BJ (cell line): ENCODE data around the gene DNASE2. TPM values are rescaled to one million over a fixed set of nuclear protein-coding genes. Genes with fewer than 3 reads are reported as not detected.

Source experiments
- CTCF ChIA-PET: fragments of 350-600 bp; formaldehyde crosslinking; extraction: SDS; loops from one replicate; lab custom pipeline; 2021; ENCODE audit warnings: antibody characterized with exemption, inconsistent platforms; lab: Yijun Ruan, JAX
- POLR2A ChIA-PET: fragments of 300-600 bp; sonication (Branson Sonifier 250); formaldehyde crosslinking; extraction: SDS; loops from one replicate; lab custom pipeline; 2021; ENCODE audit warnings: antibody characterized with exemption; lab: Charles Lee
- DNase-seq: peaks from one replicate; pipeline ENCODE4 v3.0.0-alpha.2; 2011; ENCODE audit warnings: low read depth
- H3K27me3 ChIP-seq: 2 replicates; pipeline ENCODE4 v1.6.0; 2011; ENCODE audit warnings: low read length; ENCODE audit not compliant: control insufficient read depth, insufficient read depth
- H3K36me3 ChIP-seq: 2 replicates; pipeline ENCODE4 v1.5.1; 2011; ENCODE audit warnings: low read length; ENCODE audit not compliant: control insufficient read depth, insufficient read depth
- H3K4me3 ChIP-seq: 2 replicates; pipeline ENCODE4 v1.5.1; 2011; ENCODE audit warnings: low read depth, mild to moderate bottlenecking, control low read depth, low read length
- polyA plus RNA-seq: library from polyadenylated mRNA; depleted of rRNA; stranded (reverse); fragments of >200 nt; gene quantifications from 2 replicates; pipeline ENCODE4 v1.2.3, GENCODE V29; 2011
- TF ChIP-seq, protein P1 (sequence below): IDR thresholded peaks from 2 replicates; pipeline ENCODE4 v1.5.1; 2011; ENCODE audit warnings: low read depth, mild to moderate bottlenecking, control low read depth, inconsistent platforms, low read length, moderate library complexity; ENCODE audit not compliant: insufficient read depth

DNASE2 gene
- polyA plus RNA-seq, 1 experiment = 68.8 TPM

DNA sequence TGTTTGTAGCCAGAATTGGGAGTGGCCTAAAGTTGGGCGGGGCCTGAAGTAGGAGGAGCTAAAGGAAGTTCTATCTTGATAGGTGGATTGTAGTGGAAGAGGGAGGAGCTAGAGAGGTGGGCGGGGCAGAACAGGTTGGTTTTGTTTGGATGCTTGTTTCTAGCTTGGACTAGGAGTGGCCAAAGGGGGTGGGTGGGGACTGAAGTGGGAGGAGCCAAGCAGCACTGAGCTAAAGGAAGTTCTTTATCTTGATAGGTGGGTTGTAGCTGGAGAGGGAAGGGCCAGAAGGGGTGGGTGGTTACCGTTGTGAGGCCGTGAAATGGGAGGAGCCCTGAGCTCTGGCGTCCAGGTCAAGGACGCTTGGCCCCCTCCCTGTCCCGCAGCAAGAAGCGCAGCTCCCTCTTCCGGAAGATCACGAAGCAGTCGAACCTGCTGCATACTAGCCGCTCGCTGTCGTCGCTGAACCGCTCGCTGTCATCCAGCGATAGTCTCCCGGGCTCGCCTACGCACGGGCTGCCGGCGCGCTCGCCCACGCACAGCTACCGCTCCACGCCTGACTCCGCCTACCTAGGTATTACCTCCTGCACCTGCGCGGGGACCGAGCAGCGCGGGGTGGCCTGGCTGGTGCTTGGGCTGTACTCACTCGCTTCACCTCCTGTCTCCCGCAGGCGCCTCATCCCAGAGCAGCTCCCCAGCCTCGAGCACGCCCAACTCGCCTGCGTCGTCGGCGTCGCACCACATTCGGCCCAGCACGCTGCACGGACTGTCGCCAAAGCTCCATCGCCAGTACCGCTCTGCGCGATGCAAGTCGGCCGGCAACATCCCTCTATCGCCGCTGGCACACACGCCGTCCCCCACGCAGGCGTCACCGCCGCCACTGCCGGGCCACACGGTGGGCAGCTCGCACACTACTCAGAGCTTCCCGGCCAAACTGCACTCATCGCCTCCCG, 8.0 kb downstream of the DNASE2 start:
- H3K27me3 ChIP-seq = no peaks in the 10 kb centered on the region
- POLR2A ChIA-PET = interaction anchor here (0.6 kb wide), 1 partner anchor 37 kb away, joined by 3 read pairs; no protein-coding TSS in a partner anchor
- peak overlapping the region; percentile 33 for H3K4me3 ChIP-seq
- H3K36me3 ChIP-seq = peaks cover 2% of the 10 kb centered on the region; the same call in 1 of the 2 replicates
- CTCF ChIA-PET = interaction anchor here (0.6 to 1.6 kb wide), 6 partner anchors 10 to 990 kb away, joined by 3 to 12 read pairs (median 4); no protein-coding TSS in a partner anchor
- peak; percentile 22 for DNase-seq
- TF ChIP-seq, protein P1, sequence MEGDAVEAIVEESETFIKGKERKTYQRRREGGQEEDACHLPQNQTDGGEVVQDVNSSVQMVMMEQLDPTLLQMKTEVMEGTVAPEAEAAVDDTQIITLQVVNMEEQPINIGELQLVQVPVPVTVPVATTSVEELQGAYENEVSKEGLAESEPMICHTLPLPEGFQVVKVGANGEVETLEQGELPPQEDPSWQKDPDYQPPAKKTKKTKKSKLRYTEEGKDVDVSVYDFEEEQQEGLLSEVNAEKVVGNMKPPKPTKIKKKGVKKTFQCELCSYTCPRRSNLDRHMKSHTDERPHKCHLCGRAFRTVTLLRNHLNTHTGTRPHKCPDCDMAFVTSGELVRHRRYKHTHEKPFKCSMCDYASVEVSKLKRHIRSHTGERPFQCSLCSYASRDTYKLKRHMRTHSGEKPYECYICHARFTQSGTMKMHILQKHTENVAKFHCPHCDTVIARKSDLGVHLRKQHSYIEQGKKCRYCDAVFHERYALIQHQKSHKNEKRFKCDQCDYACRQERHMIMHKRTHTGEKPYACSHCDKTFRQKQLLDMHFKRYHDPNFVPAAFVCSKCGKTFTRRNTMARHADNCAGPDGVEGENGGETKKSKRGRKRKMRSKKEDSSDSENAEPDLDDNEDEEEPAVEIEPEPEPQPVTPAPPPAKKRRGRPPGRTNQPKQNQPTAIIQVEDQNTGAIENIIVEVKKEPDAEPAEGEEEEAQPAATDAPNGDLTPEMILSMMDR = peak; percentile 24; the same call in 1 of the 2 replicates

DNA sequence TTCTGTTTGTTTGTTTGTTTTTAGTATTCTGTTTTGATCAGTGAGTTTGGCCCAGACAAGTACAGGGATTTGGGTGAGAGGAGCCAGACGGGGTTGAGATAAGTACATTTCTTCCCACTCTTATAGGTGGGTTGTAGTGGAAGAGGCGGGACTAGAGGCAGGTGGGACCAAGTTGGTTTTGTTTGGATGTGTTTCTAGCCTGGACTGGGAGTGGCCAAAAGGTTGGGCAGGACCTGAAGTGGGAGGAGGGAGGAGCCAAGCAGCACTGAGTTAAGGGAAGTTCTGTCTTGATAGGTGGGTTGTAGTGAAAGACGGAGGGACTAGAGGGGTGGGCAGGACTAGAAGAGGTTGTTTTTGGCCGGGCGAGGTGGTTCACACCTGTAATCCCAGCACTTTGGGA, 9.0 kb downstream of the DNASE2 start:
- CTCF ChIA-PET = interaction anchor here (0.9 to 2.9 kb wide), 4 partner anchors 25 to 99 kb away, joined by 3 to 12 read pairs (median 8); no protein-coding TSS in a partner anchor
- Histone ChIP-seq H3K36me3 (no peaks in the 10 kb centered on the region), H3K4me3 (no peak overlapping the region), H3K27me3 (no peaks in the 10 kb centered on the region)
- DNase-seq = no peak
- TF ChIP-seq, protein P1 = no peak
- POLR2A ChIA-PET = interaction anchor here (0.6 kb wide), 1 partner anchor 321 kb away, joined by 11 read pairs; the partner anchor contains the start of gene ZNF564

DNA sequence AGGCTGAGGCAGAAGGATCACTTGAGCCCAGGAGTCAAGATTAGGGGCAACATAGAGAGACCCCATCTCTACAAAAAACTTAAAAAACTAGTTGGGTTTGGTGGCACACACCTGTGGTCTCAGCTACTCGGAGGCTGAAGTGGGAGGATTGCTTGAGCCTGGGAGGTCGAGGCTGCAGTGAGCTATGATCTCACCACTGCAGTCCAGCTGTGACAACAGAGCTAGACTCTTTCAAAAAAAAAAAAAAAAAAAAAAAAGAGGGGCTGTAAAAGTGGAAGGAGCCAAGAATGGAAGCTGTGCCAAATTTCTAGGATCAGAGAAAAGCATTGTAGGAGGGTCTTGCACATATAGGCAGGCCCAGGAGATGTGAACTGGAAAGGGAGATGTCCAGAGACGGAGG, 9.6 kb downstream of the DNASE2 start:
- ChIA-PET CTCF (interaction anchor here (1.0 to 2.9 kb wide), 3 partner anchors 24 to 111 kb away, joined by 3 to 12 read pairs (median 4); no protein-coding TSS in a partner anchor), POLR2A (interaction anchor here (0.6 to 0.7 kb wide), 2 partner anchors 10 to 321 kb away, joined by 11 read pairs; partner anchors contain the start of gene ZNF564)
- no peak for DNase-seq
- H3K4me3 ChIP-seq = no peak overlapping the region
- no peaks in the 10 kb centered on the region for H3K36me3 ChIP-seq
- TF ChIP-seq, protein P1 = no peak
- H3K27me3 ChIP-seq = no peaks in the 10 kb centered on the region

DNA sequence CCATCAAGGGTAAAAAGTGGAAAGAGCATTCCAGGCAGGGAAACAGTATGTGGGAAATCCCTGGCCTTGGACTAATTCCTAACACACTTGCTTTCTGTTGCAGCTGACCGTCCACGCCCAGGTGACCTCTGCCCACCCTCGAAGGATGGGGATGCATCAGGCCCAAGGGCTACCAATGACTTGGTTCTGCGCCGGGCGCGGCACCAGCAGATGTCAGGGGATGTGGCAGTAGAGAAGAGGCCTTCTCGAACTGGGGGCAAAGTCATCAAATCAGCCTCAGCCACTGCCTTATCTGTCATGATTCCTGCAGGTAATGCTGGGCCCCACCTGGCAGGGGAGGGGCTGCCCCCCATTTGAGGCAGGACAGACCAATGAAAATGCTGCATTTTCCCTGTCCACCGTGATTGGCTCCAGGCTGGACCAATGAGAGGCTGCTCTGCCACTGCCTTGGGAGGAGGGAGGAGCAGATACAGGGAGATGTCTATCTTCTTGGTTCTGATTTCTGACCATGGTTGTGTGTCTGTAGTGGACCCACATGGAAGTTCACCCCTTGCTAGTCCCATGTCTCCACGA, 12.6 kb downstream of the DNASE2 start:
- Histone ChIP-seq H3K4me3 (no peak overlapping the region), H3K27me3 (no peaks in the 10 kb centered on the region), H3K36me3 (no peaks in the 10 kb centered on the region)
- CTCF ChIA-PET = no interaction called here
- no peak for DNase-seq
- POLR2A ChIA-PET = no interaction called here
- TF ChIP-seq, protein P1 = no peak
